Measurements from ENCODE around the gene NFKBIA.

Gene NFKBIA

DNA sequence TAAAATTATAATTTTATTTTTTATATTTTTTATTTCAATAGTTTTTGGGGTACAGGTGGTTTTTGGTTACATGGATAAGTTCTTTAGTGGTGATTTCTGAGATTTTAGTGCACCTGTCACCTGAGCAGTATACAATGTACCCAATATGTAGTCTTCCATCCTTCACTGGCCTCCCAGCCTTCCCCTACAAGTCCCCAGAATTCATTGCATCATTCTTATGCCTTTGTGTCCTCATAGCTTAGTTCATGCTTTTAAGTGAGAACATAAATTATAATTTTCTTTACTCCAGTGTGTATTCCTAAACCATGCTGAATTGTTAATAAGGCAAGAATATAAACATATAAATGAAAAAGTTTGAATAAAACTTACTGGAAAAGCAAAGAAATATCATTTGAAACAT, 19.1 kb upstream of the NFKBIA start:
- Histone ChIP-seq H3K4me3 (no peak overlapping the region), H3K27ac (no peak overlapping the region), H3K36me3 (no peaks in the 10 kb centered on the region), H3K9me3 (no peaks in the 10 kb centered on the region), H3K4me1 (peaks cover 0 to 15% (median 4%) of the 10 kb centered on the region in 4 donors), H3K27me3 (no peaks in the 10 kb centered on the region)
- intact Hi-C loops (cut with DNase I; ENCODE audit: low total_unique reads) = loop anchor here (5.0 kb wide), 1 partner anchor 286 kb away; no protein-coding TSS in a partner anchor
- no peak for DNase-seq
- TF ChIP-seq, protein P1, sequence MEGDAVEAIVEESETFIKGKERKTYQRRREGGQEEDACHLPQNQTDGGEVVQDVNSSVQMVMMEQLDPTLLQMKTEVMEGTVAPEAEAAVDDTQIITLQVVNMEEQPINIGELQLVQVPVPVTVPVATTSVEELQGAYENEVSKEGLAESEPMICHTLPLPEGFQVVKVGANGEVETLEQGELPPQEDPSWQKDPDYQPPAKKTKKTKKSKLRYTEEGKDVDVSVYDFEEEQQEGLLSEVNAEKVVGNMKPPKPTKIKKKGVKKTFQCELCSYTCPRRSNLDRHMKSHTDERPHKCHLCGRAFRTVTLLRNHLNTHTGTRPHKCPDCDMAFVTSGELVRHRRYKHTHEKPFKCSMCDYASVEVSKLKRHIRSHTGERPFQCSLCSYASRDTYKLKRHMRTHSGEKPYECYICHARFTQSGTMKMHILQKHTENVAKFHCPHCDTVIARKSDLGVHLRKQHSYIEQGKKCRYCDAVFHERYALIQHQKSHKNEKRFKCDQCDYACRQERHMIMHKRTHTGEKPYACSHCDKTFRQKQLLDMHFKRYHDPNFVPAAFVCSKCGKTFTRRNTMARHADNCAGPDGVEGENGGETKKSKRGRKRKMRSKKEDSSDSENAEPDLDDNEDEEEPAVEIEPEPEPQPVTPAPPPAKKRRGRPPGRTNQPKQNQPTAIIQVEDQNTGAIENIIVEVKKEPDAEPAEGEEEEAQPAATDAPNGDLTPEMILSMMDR (IDR thresholded peaks at IDR 0.05) = no peak

GRCh38 chr14:35420036-35420811, 15.7 kb upstream of the NFKBIA start:
- H3K27ac ChIP-seq = peak overlapping the region in 1 of 2 donors; percentile 15
- TF ChIP-seq, protein P1 (IDR thresholded peaks at IDR 0.05) = no peak
- H3K4me3 ChIP-seq = no peak overlapping the region
- intact Hi-C loops (cut with DNase I; ENCODE audit: low total_unique reads) = loop anchor here (5.0 kb wide), 1 partner anchor 283 kb away; no protein-coding TSS in a partner anchor
- H3K27me3 ChIP-seq = no peaks in the 10 kb centered on the region
- DNase-seq = no peak
- no peaks in the 10 kb centered on the region for H3K9me3 ChIP-seq
- no peaks in the 10 kb centered on the region for H3K36me3 ChIP-seq
- H3K4me1 ChIP-seq = peaks cover 0 to 15% (median 5%) of the 10 kb centered on the region in 4 donors

GRCh38 chr14:35419429-35419841, 14.9 kb upstream of the NFKBIA start:
- Histone ChIP-seq H3K36me3 (no peaks in the 10 kb centered on the region), H3K27me3 (no peaks in the 10 kb centered on the region), H3K9me3 (no peaks in the 10 kb centered on the region), H3K4me1 (peaks cover 0 to 18% (median 9%) of the 10 kb centered on the region in 4 donors), H3K4me3 (no peak overlapping the region), H3K27ac (no peak overlapping the region)
- DNase-seq = no peak
- TF ChIP-seq, protein P1 (IDR thresholded peaks at IDR 0.05) = no peak
- intact Hi-C loops (cut with DNase I; ENCODE audit: low total_unique reads) = loop anchor here (5.0 kb wide), 1 partner anchor 197 kb away; no protein-coding TSS in a partner anchor

GRCh38 chr14:35418093-35418492, 13.5 kb upstream of the NFKBIA start:
- no peak for DNase-seq
- Histone ChIP-seq H3K36me3 (no peaks in the 10 kb centered on the region), H3K4me1 (peaks cover 0 to 28% (median 12%) of the 10 kb centered on the region in 4 donors), H3K4me3 (no peak overlapping the region), H3K27me3 (no peaks in the 10 kb centered on the region), H3K27ac (no peak overlapping the region), H3K9me3 (no peaks in the 10 kb centered on the region)
- intact Hi-C loops (cut with DNase I; ENCODE audit: low total_unique reads) = loop anchor here (5.0 kb wide), 1 partner anchor 196 kb away; no protein-coding TSS in a partner anchor
- TF ChIP-seq, protein P1 (IDR thresholded peaks at IDR 0.05) = no peak

DNA sequence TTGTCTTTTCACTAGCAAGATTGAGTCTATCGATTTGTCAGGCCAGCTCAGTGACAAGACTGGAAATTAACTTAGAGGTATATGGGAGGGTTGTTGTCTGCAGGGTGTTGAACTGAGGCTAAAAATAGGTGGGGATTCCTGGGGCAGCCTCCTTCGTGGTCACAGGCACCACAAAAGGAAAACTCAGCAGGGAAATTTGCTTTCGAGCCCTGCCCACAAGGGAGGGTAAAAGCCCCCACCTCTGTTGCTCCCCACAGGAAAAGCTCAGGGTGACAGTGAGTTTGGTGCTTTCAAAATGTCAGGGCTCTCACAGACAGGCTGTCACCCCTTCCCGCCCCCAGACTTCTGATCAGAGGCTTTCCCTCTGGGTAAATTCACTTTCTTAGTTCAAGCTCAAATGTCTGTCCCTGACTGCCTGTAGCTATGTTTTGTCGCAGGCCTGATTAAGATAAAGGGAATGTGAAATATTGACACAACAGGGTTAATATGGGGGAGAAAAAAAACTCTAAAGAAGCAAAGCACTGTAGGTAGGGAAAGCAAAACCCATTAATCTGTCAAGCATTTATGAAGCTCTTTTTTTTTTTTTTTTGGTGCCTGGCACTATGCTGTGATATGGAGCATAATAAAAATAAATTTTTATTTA, 11.7 kb upstream of the NFKBIA start:
- DNase-seq = no peak
- peak overlapping the region in 1 of 2 donors; percentile 47 for H3K27ac ChIP-seq
- H3K4me3 ChIP-seq = no peak overlapping the region
- H3K9me3 ChIP-seq = no peaks in the 10 kb centered on the region
- TF ChIP-seq, protein P1 (IDR thresholded peaks at IDR 0.05) = no peak
- H3K4me1 ChIP-seq = peaks cover 0 to 28% (median 12%) of the 10 kb centered on the region in 4 donors
- intact Hi-C loops (cut with DNase I; ENCODE audit: low total_unique reads) = loop anchor here (5.0 kb wide), 1 partner anchor 194 kb away; no protein-coding TSS in a partner anchor
- H3K27me3 ChIP-seq = no peaks in the 10 kb centered on the region
- H3K36me3 ChIP-seq = no peaks in the 10 kb centered on the region

Data from tibial artery (tissue), 4 donors.